GM12873 (cell line): ENCODE measurements around the gene BTBD16.

Source experiments
- CTCF ChIP-seq: IDR thresholded peaks from 2 replicates; pipeline ENCODE4 v1.5.1; 2012; ENCODE audit warnings: low read depth, mild to moderate bottlenecking, moderate library complexity, low read length, control low read depth; ENCODE audit not compliant: insufficient read depth; ENCODE audit errors: missing control alignments

Gene BTBD16

DNA sequence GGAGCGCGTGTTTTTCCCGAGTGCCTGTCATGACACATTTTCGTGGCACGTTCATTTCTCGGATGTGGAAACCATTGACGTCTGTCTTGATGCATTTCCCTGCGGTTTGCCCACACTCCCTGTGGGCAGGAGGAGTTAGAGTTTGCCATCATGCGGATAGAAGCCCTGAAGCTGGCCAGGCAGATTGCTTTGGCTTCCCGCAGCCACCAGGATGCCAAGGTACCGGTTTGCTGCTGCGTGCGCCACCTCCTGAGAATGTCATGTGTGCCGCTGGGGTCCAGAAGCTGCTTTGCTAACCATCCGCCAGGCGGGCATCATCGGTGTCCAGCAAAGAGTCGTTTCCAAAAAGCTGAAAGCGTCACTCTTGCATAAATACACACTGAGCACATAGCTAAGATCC, 40.9 kb upstream of the BTBD16 start:
- no peak for TF ChIP-seq CTCF

DNA sequence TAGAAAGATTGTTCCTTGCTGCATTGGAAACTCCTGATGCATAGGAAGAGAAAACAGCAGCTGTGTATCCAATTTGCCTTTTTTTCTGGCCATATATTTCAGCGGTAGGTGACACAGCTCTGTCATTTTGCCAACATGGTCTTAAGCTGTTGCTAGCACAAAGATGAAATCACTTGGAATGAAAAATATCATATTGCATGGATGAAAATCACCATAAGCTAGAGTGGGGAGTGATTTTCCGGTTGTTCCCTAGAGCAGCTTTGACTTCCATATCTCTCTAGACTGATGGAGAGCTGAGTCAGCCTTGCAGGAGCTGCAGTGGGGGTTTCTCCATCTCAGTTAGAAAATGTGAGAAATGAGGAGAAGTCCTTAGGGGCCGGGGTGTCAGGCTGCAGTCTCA, 38.3 kb upstream of the BTBD16 start:
- no peak for TF ChIP-seq CTCF

DNA sequence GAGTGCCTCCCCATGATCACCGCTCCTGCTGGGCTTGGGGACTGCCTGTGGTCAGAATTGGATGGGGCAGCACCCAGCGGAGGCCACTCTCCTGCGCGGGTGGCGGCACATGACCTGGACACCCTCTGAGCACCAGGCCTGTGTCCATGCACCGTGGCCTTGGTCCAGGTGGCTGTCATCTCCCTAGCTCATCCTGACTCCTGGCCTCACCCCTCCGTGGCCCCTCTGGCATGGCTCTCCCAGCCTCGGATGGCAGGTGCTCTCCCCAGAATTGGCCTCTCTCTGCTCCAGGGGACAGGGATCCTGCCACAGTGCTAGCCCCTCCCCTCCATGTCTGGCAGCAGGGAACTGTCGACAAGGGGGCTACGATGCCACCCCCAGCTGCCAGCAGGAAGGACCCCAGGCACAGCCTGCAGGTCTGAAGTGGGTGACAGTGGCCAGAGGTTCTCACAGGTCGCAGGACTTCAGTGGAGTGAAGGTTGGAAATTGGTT, 37.2 kb upstream of the BTBD16 start:
- TF ChIP-seq CTCF, result no peak

GRCh38 chr10:122234416-122234815, 36.7 kb upstream of the BTBD16 start:
- no peak for TF ChIP-seq CTCF

- TF ChIP-seq CTCF, result no peak
Measured at GRCh38 chr10:122236690-122237306, 34.3 kb upstream of the BTBD16 start.

GRCh38 chr10:122237331-122237990, 33.6 kb upstream of the BTBD16 start:
- no peak for TF ChIP-seq CTCF

DNA sequence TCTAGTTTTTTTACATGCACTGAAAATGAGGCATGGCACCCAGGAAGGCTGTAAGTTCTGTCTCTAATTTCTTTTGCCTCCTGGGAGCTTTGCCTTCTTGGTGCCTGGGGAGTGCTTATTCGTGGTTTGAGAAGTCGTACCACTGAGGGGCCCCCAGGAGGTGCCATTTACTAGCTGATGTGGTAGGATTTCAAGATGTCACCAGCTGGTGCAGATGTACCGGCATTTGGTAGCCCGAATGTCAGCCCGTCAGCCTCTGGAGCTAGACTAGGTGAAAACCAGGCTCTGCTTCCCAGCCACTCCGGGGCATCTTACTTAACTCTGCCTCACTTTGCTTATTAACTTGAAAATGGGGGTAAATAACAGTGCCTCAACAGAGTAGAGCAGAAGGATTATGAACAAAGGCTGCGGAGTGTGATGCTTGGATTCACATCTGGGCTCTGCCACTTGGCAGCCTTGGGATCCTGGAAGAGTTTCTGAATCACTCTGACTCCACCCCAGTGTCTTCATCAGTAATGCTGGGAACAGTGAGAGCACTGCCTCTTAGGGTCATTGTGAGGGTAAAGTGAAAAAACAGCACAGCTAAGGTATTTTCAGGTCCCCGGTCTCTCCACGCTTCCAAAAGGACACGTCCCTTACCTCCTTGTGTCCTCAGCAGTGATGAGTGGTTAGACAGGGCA, 31.4 kb upstream of the BTBD16 start:
- no peak for TF ChIP-seq CTCF
